Measurements from ENCODE around the gene KAZN. TPM values are rescaled to one million over a fixed set of nuclear protein-coding genes. Genes with fewer than 3 reads are reported as not detected.

The KAZN gene
- total RNA-seq, 1 donor from 2014 or later: 40.6 TPM

GRCh38 chr1:14794136-14794768 is 195.8 kb downstream of the KAZN start:
- no peak for DNase-seq (ENCODE audit: low spot score)

GRCh38 chr1:14794906-14795305 is 196.4 kb downstream of the KAZN start:
- DNase-seq (ENCODE audit: low spot score): no peak

GRCh38 chr1:14795589-14795988 is 197.1 kb downstream of the KAZN start:
- no peak for DNase-seq (ENCODE audit: low spot score)

DNA sequence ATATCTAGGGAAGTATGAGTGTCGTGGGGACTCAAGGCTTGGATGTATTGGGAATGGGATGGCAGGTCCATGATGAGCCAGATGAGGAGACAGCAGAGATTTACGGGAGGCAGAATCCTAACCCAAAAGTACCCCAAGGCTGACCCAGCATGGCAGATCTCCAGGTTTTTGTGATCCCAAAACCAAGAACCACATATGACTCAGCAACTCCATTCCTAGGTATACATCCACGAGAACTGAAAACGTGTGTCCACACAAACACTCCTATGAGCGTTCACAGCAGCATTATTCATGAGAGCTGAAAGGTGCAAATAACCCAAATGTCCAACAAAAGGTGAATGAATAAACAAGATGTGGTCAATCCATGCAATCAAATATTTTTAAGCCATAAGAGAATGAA is 201.5 kb downstream of the KAZN start:
- DNase-seq (ENCODE audit: low spot score): no peak

- no peak for DNase-seq (ENCODE audit: low spot score)
Observed at GRCh38 chr1:14800500-14801076, 202.1 kb downstream of the KAZN start.

DNA sequence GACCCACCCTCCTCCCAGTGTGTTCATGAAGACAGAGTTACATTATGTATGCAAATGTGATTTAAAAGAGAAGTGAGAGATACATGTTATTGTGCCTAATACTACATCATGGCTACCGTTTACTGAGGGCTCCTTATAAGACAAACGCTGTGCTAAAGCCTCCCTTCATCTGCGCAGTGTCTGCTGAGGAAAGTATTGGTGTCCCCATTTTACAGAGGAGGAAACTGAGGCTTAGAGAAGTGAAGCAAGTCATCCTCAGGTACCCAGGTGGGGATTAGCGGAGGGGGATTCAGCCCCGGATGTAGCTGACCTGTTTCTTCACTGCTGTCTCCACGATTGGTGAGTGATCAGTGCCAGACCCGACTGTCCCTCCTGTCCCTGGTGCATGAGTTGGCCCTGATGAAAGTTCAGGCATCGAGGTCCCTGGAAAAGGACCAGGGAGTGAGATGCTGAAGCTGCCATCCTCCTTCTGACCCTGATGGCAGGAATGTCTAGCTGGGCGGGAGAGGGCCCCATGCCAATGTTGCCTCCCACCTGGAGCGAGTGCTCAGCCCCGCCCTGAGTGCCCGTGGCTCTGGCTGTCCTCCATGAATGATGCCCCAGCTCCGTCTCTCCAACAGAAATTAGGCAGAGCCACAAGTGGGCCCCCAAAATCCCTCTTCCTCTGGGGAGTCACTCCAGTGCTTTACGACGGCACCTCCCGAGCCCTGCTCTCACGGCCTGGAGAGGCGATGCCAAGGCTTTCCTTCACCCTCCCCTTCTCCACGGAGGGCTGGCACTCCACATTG is 204.7 kb downstream of the KAZN start:
- no peak for DNase-seq (ENCODE audit: low spot score)

GRCh38 chr1:14804626-14805025 is 206.1 kb downstream of the KAZN start:
- DNase-seq (ENCODE audit: low spot score): no peak

DNA sequence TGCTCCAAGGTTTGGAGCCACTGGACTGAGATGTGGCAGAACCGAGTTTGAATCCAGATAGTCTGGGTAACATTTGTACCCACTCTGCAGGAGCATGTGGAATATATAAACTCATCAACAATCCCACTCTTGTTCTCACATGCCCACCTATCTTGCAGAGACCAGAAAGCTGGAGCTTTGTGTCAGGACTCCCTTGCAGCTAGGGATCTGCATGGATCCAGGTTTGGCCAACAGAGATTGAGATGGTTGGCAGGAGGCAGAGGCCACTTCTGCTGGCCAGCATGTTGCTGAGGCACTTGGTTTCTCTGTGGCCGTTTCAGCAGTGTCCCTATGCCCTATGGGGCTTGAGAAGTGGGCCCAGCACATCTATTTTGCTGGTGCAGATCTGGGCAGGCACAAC is 208.3 kb downstream of the KAZN start:
- DNase-seq (ENCODE audit: low spot score): no peak

DNA sequence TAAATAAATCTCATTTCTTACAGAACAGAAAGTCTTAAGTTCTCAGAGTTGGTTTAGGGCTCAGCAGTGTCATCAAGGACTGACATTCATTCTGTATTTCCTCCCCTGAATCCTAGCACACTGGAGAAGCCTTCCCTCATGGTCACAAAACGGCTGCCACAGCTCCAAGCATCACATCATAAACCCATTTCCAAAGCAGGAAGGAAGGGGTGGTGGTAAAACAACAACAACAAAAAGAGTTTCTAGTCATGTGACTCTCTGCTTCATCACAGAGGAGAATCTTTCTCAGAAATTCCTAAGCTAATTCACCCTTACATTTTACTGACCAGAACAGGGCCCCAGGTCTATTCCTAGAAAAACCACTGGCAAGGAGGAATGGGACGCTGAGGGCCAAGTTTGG is 210.3 kb downstream of the KAZN start:
- DNase-seq (ENCODE audit: low spot score): no peak

DNA sequence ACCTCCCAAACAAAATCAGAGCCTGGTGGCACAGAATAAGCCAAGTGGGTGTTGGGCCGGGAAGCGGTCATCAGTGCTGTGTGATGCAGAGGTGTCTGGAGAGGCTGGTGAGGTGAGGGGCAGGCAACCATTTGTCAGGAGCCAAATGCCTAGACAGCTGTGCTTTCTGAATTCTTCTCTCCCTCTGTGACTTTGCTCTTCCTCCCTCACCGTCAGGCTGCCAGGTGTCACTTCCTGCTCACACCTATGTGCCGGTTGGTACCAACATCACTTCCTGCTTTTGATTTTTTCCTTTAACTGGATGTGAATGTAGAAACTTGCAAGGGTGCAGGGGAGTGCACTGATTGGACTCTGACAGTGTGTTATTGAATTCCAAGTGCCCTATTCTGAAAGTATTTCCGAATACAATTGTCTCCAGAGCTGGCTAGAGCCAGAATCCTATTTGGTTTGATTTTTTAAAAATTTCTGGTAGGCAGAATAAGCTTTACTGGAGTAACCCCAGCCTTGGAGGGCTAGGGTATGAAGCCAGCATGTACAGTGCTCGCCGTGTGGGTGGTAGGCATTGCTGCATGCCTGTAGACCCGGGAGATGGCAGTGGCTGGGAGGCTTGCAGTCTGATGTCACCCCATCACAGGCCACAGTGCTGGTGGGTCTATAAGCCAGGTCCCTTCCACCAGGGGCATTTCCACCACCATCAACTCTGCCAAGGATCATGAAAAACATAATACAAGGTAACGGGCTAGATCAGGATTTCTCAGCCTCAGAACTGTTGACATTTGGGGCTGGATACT is 210.9 kb downstream of the KAZN start:
- no peak for DNase-seq (ENCODE audit: low spot score)

DNA sequence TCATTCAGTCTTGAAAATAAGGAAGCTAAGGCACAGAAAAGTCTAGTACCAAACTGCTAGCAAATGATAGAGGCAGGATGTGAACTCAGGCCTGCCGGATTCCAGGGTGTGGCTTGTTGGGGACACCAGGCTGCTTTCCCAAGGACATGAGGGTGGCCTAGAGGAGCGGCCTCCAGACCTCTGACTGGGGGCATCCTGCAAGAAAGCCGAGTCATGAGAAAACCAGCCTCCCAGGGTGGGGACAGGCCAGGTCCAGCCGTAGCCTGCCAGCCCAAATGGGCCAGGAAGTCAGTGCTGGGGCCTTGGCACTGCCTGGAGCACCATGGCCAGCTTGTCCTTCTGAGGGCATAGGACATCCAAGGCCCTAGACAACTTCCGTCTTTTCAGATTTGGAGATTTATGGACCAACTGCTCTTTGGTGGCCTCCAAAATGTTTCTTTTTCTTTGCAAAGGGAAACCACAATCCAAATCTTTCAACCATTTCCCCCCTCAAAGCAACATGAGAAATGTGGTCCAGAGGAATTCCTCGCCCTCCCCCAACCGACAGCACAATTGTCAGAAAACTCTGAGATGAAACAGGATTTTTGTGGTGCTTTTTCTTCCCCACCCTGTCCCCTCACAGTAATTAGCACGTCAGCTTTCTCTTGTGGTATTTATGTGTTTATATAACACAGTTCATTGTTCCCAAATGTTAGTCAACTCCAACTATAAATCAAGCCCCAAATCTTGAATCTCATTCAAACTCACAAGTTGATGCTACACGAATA is 212.3 kb downstream of the KAZN start:
- DNase-seq (ENCODE audit: low spot score): no peak

DNA sequence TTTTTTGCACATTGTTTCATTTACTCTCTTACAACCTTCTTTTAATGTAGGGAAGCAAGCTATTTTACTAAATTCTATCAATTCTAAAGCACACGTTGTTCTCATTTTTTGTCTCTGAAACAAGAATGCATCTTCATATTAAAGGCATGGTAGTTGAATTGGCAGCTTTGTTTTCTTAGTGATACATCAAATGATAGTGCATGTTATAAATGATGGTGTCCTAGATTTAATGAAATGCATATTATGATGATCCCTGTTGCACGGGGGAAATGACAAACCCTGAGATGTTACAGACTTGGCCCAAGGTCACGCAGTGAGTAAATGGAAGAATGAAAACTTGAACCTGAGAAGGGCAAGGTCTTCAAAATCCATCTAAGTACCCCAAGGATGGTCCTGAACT is 213.1 kb downstream of the KAZN start:
- DNase-seq (ENCODE audit: low spot score): no peak

DNA sequence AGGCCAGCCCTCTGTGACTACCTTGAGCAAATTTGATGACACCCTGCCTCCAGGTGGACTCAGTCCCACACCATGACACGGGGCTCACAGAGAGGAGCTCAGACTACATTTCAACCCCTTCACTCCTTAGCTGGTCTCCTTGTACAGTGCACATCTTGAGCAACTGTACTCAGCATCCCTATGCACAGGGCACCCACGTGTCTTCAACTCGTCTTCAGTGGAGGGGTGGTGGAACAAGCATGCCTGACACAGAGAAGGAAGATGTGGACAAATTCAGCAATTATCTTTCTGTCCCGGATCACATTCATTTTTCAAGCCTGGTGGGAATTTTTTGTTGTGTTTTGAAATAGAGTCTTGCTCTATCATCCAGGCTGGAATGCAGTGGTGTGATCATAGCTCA is 213.7 kb downstream of the KAZN start:
- DNase-seq (ENCODE audit: low spot score): no peak

GRCh38 chr1:14815175-14815877 is 216.8 kb downstream of the KAZN start:
- DNase-seq (ENCODE audit: low spot score): no peak

DNA sequence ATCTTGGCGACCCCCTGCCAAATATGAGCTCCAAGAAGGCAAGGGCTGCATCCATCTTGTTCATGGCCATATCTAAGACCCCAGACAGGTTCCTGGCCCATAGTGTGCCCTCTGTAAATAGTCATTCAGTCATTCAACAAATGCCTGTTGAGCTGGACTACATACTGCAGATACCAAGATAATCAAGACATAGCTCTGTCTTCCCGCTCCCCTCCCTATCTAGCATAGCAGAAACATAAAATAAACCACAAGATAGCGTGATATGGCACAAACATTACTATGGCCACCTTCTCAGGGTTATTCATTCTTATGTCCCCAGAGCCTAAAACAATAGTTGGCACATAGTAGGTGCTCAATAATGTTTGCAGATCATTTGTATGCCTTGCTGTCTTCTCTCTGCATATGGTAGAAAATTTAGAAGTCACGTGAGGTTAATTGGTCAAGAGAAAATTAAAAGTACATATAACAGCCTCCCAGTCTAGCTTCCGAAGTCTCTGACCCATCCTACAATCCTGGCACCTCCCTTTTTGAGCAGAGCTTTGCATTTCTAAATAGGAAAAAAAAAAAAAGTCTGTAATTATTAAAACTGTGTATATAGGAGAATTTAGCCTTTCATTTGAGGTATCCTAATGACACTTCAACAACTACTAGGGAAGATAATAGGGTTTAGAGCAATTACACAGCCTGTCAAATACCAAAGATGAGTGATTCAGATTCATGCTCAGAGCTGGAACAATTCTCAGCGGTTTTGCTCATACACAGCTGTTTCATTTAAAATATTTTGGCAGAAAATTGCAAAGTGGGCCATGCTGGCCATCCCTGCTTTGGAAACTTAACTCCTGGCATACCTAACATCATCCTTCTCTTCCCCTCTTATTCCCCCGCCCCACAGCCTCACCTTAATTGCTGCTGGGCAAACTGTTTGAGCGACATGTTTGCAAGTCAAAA is 219.0 kb downstream of the KAZN start:
- DNase-seq (ENCODE audit: low spot score): no peak

GRCh38 chr1:14820295-14821085 is 222.0 kb downstream of the KAZN start:
- no peak for DNase-seq (ENCODE audit: low spot score)

DNA sequence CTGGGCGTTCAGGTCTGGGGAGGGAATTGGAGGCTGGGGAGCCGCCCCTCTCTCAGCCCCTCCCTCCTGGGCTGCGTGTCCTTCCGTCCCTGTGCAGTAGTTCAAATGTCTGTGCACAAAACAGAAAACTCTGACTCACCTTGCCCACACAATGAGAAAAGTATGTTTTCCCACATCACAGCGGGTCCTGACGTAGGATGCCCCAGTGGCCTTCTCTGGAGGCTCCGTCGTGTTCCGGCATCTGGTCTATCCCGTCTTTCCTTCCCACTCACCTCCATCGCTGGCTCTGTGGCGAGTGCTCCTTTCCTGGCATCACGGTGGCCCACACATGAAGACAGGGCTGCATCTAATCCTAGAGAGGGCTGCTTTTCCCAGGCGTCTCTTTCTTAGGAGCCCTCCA is 224.0 kb downstream of the KAZN start:
- DNase-seq (ENCODE audit: low spot score): no peak

- no peak for DNase-seq (ENCODE audit: low spot score)
Observed at GRCh38 chr1:14822996-14823395, 224.5 kb downstream of the KAZN start.

GRCh38 chr1:14824314-14824915 is 225.9 kb downstream of the KAZN start:
- no peak for DNase-seq (ENCODE audit: low spot score)

Measured in ureter (tissue), 1 donor.